ENCODE data around the gene RPUSD1.
"Not testable (repeated sequence)": the region's sequence is repeated elsewhere in the genome, so short reads cannot be mapped to it uniquely, and the experiment has no call there.

RPUSD1 gene, protein sequence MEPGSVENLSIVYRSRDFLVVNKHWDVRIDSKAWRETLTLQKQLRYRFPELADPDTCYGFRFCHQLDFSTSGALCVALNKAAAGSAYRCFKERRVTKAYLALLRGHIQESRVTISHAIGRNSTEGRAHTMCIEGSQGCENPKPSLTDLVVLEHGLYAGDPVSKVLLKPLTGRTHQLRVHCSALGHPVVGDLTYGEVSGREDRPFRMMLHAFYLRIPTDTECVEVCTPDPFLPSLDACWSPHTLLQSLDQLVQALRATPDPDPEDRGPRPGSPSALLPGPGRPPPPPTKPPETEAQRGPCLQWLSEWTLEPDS

DNA sequence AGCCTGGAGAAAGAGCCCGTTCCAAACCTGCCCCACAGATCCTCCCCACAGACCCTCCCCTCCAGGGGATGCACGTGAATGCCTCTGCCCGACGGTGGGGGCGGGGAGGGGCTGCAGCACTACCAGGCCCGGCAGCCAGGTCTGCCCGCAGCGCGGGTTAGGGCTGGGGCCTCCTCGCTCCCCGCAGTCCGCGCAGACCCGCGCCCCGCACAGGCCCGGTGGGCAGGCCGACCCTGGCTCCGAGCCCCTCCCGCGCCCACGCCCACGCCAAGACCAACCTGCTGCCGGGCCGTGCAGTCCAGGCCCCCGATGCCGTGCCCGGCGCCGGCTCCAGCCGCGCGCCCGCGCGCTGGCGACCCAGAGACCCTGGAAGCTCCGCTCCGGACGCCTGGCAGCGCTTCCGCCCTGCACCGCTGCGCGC lies at the start of gene RPUSD1:
Gene RPUSD1 (minus strand): TSS at position 404 of the 421 bp plus-strand sequence. CDS start 644 bp downstream, outside the sequence.
- no peak for DNase-seq

DNA sequence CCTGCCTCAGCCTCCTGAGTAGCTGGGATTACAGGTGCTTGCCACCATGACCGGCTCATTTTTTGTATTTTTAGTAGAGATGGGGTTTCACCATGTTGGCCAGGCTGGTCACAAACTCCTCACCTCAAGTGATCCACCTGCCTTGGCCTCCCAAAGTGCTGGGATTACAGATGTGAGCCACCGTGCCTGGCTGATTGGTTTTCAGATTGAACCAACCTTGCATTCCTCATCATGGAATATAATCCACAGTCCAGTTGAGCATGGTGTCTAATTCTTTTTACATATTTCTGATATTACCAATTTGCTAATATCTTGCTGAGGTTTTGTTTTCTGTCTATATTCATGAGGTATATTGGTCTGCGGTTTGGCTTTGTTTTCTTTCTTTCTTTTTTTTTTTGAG lies 48.6 kb upstream of the RPUSD1 start:
- DNase-seq: not testable (repeated sequence)

DNA sequence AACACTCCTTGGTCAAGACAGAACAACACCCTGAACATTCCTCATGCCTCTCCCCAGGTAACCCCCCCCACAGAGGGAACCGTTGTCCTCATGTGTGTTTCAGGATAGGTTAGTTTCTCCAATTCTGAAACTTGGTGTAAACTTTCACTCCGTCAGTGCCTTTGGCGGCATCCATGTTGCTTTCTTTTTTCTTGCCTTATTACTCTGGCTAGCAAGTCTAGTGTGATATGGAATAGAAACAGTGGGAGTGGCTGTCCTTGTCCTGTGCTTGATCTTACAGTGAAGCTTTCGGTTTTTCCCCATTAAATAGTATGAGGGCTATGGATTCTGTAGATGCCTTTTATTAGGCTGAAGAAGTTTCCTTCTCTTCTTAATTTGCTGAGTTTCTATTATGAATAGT lies 48.0 kb upstream of the RPUSD1 start:
- DNase-seq: no peak

DNA sequence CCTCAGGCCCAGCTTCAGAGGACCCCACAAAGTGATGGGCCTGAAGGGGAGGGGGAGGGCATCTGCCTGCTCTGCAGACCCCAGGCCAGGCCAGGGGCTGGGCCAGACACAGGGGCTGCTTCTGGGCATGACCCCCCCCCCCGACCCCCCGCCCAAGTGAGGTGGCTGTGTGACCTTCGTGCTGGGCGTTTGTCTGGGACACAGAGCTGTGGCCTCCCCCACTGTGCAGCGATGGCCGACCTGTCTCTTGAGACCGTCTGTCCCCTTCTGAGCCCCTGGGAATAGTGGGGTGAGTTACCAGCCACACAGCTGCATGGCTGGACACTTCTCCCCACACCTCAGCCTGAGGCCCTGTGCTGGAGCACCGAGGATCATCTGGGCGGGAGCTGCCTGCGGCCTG lies 47.2 kb upstream of the RPUSD1 start:
- DNase-seq: no peak

DNA sequence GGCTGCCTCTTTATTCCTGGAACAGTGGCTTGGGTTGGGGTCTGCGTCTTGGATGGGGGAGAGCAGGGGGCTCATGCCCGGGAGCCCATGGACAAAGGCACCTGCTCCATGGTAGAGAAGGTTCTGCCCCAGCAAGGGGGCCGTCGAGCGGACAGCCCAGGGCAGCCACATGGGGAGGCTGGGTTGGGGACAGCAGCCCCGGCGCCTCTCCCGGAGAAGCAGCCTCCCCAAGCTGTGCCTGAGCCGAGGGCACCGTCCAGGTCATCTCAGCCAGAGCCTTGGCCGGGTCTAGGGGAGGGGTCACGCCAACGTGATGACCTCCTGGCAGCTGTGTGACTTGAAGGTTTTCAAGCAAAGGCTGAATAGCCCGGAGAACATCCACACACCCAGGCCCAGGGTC lies 45.2 kb upstream of the RPUSD1 start:
- no peak for DNase-seq

DNA sequence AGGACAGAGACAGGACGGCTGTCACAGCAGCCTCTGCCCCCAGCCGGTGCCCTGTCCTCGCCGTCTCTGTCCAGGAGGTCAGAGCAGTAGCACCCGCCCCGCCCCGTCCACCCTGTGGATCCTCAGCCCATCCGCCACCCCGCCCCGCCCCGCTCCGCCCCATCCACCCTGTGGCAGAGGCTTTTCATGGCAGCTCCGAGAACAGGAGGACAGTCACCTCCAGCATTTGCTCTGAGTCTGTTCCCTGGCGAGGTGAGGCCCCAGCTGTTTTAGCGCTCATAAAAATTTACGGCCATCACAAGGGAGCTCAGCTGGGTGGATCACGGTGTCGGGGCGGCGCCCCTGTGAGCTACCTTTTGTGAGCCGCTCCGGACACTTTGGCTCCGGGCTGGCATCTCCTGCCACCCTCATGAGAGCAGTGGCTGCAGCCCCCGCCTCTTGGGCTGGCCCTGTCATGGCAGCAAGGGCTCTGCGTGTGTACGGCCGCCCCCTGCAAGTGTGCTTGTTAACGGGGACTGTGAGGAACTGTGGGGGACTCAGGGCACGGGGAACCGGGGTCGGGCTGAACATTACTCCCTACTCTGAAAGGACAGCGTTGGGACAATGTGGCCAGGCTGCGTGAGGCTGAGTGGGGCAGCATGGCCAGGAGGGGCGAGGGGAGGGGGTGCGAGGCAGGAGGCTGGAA lies 44.6 kb upstream of the RPUSD1 start:
- DNase-seq: no peak

DNA sequence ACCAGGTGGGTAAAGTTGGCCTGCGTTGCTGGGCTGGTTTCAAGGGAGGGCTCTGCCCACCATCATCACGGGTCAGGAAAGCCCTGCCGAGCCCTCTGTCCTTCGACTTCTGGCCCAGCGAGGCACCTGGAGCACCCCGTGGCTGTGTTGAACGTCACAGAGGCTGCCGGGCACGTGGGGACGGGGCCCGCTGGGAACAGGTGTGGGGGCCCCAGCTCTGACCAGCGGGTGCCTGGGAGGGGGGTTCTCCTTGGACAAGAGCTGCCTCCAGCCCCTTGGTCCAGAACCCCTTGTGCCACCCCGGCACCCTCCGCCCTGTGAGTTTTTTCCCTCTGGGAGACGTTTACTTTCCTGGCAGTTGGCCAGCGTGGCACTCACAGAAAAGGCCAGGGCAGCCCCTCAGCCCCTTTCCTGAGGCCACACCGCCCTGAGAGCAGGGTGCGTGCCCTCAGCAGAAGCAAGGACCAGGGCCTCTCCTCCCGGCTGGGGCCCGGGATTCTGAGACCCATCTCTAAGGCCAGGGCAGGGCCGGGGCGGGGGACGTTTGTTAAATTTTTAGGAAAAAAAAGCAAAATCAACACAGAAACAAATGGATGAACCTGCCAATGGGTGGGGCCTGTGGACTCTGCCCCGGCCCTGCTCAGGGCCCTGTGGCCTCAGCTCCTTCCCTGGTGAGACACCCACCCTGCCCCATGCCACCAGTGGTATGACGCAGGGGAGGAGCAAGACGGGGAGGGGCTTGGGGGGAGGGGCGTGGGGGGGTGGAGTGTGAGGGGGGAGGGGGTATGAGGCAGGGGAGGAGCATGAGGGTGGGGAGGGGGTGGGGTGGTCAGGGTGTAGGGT lies 43.6 kb upstream of the RPUSD1 start:
- DNase-seq: no peak

DNA sequence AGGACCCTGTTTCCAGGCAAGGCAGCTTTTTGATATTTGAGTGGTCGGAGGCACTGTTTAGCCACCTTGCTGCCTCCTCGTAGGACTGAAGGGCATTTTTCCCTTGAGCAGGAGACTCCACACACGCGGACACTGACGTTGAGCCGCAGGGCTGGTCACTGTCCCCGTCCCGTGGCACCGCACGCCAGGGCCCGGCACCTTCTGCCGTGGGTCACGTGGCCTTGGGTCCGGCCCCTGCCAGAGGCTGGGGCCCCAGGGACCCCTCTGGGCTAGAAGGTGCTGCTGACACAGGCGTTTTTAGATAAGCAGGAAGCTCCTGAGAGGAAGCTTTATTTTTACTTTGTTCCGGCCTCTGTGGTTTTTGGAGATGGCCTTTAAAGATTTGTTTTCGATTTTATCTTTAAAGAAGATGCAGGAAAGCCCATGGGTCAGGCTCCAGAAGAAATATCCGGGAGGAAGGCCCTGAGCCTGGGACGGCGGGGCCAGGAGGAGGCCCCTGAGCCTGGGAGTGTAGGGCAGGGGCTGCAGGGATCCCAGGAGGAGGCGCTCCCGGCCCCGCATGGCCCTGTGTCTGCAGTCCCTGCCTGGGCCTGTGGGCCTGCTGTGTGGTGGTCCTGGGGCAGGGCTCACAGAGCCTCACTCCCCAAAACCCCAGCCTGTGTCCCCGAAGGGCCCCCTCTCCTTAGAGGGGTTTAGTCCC lies 42.8 kb upstream of the RPUSD1 start:
- DNase-seq: no peak

DNA sequence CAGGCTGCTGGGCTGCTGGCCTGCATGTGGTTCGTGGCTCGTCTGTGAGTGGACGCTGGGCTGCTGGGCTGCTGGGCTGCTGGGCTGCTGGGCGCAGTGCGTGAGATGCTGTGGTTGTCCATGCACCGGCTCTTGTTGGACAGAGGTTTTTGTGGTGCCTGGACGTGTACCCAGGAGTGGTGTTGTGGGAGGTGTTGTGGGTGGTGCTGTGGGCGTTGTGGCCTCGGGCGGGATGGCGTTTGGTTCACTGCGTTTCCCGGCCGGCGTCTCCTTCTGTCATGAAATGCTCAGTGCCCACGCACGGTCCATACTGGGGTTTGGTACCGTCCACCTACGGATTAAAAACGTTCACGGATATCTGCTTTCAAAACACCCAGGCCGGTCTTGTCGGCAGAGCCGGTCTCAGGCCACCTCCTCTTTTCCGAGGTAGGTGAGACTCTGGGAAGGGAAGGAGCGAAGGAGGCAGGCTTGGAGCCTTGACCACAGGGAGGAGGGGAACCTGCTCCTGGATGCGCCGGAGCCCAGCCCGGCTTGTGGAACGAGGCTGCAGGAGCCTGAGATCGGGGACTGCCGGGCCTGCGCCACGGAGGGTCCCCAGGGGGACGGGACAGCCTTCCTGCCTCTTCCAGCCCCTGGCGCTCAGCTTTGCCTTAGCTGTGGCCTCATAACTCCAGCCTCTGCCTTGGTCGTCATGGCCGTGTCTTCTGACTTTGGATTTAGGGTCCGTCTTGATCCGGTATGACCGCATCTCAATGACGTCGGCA lies 42.1 kb upstream of the RPUSD1 start:
- no peak for DNase-seq

DNA sequence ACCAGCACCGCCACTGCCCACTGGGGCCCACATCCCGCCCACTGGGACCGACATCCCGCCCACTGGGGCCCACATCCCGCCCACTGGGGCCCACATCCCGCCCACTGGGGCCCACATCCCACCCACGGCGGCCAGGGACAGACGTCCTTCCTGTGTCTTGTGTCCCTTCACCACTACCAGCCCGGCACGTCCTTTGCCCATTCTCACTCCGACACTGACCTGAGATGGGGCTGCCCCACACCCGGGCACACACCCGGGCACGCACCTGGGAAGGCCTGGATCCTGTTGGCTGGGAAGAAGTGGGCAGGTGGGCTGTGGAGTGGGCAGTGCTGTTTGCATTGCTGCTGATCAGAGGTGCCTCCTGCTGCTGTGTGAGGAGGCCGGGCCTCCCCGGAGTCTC lies 40.7 kb upstream of the RPUSD1 start:
- DNase-seq: no peak

DNA sequence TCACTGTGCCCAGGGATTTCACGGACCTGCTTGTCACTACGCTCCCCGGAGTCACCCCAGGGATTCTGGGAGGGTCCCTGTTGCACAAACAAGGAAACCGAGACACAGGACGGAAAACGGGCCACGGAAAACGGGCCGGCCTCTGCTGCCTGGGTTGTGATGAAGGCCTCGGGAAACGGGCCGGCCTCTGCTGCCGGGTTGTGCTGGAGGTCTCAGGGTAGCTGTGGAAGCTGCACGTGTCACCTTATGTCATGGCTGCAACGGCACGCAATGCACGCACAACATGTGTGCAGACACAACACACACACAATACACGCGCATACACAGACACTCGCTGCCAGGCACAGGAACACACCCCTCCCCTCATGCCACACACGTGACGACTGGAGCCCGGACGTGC lies 39.3 kb upstream of the RPUSD1 start:
- no peak for DNase-seq

DNA sequence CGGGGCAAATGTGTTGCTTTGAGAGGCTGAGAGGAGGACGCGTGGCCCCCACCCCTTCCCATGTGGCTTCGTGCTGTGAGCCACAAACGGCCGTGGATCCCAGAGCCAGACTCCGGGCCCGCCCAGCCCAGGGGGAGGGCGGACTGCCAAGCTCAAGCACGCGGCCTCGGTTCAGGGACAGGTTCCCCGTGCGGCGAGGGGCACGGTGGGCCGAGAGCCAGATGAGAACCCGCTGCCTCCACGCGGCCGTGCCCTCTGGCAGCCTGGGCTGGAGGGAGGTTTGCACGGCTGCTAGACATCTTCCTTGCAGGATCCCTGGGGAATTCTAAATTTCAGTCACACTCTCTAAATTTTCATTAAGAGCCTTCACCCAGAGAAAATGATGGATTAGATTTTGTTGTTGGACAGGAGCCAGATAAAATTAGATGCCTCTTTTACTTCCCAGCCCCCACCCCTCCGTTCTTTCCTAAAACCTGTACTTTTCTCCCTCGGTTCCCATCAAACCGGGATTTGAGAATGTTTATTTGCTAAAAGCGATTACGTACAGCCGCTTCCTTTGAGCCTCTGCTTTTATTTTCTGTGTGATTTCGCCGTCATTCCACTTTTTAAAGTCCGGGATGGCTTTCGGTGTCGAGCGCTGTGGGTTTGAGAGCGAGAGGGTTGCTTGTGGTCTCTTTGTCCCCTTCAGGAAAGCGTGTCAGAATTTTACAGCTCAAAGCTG lies 37.3 kb upstream of the RPUSD1 start:
- DNase-seq: no peak

DNA sequence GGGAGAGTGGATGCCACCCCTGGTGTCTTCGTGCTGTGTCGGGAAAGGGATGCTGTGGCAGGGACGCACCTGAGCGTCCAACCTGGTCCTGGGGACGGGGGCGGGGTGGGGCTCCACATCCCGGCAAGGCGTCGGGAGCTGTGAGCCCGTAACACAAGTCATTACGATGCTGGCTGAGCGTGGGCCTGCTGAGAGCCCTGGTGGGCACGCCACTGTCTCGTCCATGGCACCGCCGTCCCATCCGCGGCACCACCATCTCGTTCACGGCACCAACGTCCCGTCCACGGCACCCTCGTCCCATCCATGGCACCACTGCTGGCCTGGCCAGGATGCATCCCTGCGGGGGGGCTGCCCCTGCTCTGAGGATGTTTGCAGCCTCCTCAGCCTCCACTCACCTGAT lies 36.4 kb upstream of the RPUSD1 start:
- DNase-seq: no peak

DNA sequence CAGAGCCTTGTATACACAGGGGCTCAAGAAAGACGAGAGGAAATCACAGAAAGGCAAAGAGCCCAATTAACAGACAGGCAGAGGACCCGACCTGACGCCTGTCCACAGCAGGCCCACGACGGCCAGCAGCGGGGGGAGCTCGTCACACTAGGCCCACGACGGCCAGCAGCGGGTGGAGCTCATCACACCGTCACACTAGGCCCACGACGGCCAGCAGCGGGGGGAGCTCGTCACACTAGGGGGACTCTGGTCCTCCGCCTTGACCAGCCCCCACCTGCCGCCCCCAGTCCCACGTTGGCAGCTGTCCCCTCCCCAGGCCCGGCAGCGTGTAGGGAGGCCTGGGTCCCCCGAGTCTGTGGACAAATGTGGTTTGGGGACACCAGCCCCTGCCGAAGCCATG lies 36.0 kb upstream of the RPUSD1 start:
- no peak for DNase-seq

DNA sequence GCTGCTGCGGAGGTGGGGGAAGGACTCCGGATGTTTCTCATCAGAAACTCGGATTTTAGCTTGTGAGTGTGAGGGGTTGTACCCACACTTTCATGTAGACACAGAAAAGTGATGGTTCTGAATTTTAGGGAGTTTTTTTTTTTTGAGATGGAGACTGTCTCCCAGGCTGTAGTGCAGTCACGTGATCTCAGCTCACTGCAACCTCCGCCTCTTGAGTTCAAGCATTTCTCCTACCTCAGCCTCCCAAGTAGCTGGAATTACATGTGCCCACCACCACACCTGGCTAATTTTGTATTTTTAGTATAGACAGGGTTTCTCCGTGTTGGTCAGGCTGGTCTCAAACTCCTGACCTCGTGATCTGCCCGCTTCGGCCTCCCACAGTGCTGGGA lies 34.7 kb upstream of the RPUSD1 start:
- no peak for DNase-seq

DNA sequence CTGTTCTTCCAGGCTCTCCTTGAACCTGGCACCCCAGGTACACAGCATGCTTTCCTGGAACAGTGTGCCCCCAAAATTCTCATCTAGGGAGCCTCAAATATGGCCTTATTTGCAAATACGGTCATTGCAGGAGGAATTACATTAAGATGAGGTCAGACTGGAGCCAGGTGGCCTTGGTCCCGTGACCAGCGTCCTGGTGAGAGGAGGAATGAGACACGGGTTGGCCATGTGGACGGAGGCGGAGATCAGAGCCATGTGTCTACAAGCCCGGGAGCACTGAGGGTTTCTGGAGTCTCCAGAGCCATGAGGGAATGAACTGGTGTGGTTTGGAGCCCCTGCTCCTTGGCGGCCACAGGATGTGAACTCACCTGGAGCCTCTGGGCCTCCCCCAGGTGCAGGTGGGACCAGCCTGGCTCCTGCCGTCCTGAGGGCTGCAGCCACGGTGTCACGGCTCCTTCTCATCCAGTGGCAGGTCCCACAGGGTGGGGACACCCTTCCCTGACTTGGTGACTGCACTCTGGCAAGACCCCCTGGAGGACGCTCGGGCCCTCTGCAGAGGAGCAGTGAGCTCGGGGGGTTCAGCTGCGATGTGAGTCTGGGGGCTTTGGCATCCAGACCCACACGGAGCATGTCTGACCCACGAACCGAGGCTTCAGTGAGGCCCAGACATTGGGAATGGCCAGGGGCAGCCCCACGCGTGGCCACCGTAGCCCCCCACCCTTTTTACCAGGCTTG lies 34.2 kb upstream of the RPUSD1 start:
- no peak for DNase-seq

DNA sequence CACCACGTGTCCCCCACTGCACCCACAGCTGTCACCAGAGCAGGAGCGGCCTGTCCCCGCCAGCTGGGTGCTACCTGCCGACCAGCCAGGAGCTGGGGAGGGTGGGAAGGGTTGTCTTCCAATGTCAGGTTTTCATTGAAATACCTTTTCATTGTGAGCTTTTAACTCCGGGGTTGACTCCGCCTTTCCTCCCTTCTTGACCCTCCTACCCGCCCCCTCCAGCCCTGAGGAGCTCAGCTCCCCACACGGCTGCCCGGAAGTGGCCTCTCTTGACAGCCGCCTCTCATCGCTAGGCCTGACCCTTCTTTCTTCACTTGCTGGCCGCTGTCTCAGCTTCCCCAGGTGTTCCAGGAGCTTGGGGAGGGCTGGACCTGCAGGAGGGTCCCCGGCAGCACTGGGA lies 33.6 kb upstream of the RPUSD1 start:
- no peak for DNase-seq

DNA sequence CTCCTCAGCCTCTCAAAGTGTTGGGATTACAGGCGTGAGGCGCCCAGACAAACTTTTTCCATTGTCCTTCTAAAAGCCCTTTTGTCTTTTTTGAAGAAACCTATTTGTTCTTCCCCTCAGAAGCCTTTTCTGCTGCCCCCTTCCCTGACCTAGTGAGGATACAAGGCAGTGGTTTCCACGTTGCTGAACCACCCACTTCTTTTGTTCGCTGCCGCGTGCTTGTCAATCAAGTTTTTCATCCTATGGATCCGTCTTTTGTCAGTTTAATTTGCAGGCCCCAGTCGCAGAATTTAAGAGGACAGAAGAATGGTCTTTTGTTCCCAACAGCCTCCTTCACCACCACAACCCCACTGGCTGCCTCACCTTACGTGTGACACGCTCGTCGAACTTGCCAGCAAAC lies 32.6 kb upstream of the RPUSD1 start:
- no peak for DNase-seq

DNA sequence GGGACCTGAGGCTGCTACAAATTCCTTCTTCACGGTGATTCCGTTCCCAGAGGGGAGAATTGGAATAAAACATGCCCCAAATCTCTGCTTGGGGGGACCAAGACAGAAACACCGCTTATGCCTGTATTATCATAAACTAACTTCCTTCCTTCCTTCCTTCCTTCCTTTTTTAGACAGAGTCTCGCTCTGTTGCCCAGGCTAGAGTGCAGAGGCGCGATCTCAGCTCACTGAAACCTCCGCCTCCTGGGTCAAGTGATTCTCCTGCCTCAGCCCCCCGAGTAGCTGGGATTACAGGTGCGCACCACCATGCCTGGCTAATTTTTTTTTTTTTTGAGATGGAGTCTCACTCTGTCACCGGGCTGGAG lies 31.8 kb upstream of the RPUSD1 start:
- DNase-seq: not testable (repeated sequence)

DNA sequence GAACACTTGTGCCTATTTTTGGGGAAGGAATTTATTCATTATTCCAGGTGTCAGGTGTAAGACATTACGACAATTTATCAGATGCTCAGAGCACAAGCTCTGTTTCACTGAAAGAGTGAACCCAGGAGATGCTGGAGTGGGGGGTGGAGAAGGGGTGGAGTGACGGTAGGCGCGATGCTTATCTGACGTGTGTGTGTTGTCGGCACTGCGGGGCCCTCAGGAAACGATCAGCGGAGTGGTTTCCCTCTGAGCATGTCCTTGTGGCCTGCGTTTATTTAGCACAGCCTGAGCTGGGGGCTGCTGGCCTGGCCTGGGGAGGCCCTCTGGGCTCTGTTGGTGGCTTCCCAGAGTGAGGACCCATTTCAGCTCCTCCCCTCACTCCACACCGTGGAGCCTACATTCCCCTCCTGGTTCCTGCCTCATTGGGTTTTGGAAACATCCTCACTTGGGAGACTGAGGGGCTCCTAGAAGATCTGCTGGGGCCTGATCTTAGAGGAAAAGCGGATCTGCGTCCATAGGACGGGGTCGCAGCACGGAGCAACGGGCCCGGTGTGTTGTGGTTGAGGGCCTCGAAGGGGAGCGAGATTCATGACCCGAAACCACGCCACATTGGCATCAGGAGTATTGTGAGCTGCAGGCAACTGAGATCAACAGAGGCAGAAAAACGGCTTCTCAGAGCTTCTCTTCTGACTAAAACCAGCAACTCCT lies 31.3 kb upstream of the RPUSD1 start:
- peak; percentile 42 for DNase-seq

Measured in activated naive CD4-positive, alpha-beta T cell treated with Interleukin-2 at 50 U/mL for 16 hours (primary cell).